ENCODE data around the gene TMEM187. TPM values are rescaled to one million over a fixed set of nuclear protein-coding genes. Genes with fewer than 3 reads are reported as not detected.

TMEM187 gene
- total and polyA plus RNA-seq, 10 of the 15 experiments (the other 5 are each of a cell fraction or from before 2014, with no cell fraction given): 0.45 to 8.5 (median 4.1) TPM

DNA sequence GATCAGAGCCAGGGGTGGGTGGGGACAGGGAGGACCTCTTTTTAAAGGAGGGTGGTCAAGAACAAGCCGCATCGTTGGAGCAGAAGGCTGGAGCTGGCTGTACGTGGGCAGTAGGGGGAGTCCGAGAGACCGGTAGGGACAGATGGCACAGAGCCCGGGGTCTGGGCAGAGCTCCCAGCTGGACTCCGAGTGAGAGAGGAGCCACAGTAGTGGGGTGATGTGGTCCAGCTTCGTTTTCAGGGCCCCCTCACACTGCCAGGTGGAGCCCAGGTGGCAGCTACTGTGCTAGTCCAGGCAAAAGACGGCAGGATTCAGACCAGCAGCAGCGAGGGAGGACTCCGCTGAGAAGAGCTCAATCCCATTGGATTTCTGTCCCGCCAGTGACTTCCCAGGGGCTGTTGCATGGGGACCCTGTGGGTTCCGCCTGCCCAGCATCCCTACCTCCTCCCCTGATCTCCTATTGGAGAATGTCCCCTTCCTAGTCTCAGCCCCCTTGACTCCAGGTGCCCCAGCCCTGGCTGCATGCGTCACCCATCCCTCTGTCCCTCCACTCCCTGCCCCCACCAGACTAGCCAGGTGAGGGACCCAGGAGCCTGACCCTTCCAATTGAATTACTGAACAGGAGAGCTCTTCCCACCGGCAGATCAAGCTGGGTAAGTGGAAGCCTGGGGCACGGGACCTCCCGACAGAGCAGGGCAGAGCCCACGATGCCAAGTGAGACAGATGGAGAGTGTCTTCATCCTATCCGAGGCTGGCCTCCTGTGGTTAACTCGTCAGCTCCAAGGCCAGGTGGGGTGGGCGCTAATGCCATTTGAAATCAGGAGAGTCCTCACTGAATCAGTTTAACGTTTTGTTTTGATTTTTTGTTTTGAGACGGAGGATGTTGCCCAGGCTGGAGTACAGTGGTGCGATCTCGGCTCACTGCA lies 49.4 kb upstream of the TMEM187 start (continued):
- TF ChIP-seq CBX5 (IDR thresholded peaks at IDR 0.05; ENCODE audit: low read depth) (no peak), GABPA (IDR thresholded peaks at IDR 0.05; ENCODE audit: low read depth) (no peak), SPI1 (IDR thresholded peaks at IDR 0.05; ENCODE audit: borderline replicate concordance, insufficient read depth, low read depth, low read length) (no peak), PAX5 (IDR thresholded peaks at IDR 0.05; ENCODE audit: borderline replicate concordance, low read depth, low read length) (no peak), POLR2A (IDR thresholded peaks at IDR 0.05; ENCODE audit: low read depth, low read length) (0 out of 2 replicates have a peak, but pooled peaks have one; percentile 0), RFX5 (IDR thresholded peaks at IDR 0.05; ENCODE audit: low read depth, low read length) (no peak), NR2F1 (conservative IDR thresholded peaks at IDR 0.05) (no peak), NRF1 (conservative IDR thresholded peaks at IDR 0.05; ENCODE audit: low read depth, low read length) (no peak), CHD2 (IDR thresholded peaks at IDR 0.05; ENCODE audit: borderline replicate concordance, low read depth, low read length) (no peak), SMC3 (IDR thresholded peaks at IDR 0.05; ENCODE audit: borderline replicate concordance, low read length) (peak; percentile 23; the same call in 1 of the 2 replicates), CBFB (IDR thresholded peaks at IDR 0.05; ENCODE audit: low read depth) (no peak)
- TF ChIP-seq, protein P1, sequence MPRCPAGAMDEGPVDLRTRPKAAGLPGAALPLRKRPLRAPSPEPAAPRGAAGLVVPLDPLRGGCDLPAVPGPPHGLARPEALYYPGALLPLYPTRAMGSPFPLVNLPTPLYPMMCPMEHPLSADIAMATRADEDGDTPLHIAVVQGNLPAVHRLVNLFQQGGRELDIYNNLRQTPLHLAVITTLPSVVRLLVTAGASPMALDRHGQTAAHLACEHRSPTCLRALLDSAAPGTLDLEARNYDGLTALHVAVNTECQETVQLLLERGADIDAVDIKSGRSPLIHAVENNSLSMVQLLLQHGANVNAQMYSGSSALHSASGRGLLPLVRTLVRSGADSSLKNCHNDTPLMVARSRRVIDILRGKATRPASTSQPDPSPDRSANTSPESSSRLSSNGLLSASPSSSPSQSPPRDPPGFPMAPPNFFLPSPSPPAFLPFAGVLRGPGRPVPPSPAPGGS (IDR thresholded peaks at IDR 0.05; ENCODE audit: borderline replicate concordance, insufficient read depth, low read depth, low read length, poor library complexity, severe bottlenecking): no peak
- TF ChIP-seq, protein P2, sequence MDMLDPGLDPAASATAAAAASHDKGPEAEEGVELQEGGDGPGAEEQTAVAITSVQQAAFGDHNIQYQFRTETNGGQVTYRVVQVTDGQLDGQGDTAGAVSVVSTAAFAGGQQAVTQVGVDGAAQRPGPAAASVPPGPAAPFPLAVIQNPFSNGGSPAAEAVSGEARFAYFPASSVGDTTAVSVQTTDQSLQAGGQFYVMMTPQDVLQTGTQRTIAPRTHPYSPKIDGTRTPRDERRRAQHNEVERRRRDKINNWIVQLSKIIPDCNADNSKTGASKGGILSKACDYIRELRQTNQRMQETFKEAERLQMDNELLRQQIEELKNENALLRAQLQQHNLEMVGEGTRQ (IDR thresholded peaks at IDR 0.05; ENCODE audit: borderline replicate concordance, low read depth, low read length): no peak
- TF ChIP-seq, protein P3, sequence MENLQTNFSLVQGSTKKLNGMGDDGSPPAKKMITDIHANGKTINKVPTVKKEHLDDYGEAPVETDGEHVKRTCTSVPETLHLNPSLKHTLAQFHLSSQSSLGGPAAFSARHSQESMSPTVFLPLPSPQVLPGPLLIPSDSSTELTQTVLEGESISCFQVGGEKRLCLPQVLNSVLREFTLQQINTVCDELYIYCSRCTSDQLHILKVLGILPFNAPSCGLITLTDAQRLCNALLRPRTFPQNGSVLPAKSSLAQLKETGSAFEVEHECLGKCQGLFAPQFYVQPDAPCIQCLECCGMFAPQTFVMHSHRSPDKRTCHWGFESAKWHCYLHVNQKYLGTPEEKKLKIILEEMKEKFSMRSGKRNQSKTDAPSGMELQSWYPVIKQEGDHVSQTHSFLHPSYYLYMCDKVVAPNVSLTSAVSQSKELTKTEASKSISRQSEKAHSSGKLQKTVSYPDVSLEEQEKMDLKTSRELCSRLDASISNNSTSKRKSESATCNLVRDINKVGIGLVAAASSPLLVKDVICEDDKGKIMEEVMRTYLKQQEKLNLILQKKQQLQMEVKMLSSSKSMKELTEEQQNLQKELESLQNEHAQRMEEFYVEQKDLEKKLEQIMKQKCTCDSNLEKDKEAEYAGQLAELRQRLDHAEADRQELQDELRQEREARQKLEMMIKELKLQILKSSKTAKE (IDR thresholded peaks at IDR 0.05; ENCODE audit: low read depth, poor library complexity, severe bottlenecking): no peak
- TF ChIP-seq, protein P4, sequence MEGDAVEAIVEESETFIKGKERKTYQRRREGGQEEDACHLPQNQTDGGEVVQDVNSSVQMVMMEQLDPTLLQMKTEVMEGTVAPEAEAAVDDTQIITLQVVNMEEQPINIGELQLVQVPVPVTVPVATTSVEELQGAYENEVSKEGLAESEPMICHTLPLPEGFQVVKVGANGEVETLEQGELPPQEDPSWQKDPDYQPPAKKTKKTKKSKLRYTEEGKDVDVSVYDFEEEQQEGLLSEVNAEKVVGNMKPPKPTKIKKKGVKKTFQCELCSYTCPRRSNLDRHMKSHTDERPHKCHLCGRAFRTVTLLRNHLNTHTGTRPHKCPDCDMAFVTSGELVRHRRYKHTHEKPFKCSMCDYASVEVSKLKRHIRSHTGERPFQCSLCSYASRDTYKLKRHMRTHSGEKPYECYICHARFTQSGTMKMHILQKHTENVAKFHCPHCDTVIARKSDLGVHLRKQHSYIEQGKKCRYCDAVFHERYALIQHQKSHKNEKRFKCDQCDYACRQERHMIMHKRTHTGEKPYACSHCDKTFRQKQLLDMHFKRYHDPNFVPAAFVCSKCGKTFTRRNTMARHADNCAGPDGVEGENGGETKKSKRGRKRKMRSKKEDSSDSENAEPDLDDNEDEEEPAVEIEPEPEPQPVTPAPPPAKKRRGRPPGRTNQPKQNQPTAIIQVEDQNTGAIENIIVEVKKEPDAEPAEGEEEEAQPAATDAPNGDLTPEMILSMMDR (IDR thresholded peaks at IDR 0.05 in 2 of 3, conservative IDR thresholded peaks at IDR 0.05 in 1 of 3; ENCODE audit: control insufficient read depth in 2 of 3, extremely low read depth in 1 of 3, insufficient read depth in 1 of 3, low read depth in 3 of 3, low read length in 3 of 3): peak; percentile 33 to 69 (median 42); a peak in 5 of 6 replicates
- TF ChIP-seq, protein P5, sequence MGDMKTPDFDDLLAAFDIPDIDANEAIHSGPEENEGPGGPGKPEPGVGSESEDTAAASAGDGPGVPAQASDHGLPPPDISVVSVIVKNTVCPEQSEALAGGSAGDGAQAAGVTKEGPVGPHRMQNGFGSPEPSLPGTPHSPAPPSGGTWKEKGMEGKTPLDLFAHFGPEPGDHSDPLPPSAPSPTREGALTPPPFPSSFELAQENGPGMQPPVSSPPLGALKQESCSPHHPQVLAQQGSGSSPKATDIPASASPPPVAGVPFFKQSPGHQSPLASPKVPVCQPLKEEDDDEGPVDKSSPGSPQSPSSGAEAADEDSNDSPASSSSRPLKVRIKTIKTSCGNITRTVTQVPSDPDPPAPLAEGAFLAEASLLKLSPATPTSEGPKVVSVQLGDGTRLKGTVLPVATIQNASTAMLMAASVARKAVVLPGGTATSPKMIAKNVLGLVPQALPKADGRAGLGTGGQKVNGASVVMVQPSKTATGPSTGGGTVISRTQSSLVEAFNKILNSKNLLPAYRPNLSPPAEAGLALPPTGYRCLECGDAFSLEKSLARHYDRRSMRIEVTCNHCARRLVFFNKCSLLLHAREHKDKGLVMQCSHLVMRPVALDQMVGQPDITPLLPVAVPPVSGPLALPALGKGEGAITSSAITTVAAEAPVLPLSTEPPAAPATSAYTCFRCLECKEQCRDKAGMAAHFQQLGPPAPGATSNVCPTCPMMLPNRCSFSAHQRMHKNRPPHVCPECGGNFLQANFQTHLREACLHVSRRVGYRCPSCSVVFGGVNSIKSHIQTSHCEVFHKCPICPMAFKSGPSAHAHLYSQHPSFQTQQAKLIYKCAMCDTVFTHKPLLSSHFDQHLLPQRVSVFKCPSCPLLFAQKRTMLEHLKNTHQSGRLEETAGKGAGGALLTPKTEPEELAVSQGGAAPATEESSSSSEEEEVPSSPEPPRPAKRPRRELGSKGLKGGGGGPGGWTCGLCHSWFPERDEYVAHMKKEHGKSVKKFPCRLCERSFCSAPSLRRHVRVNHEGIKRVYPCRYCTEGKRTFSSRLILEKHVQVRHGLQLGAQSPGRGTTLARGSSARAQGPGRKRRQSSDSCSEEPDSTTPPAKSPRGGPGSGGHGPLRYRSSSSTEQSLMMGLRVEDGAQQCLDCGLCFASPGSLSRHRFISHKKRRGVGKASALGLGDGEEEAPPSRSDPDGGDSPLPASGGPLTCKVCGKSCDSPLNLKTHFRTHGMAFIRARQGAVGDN (IDR thresholded peaks at IDR 0.05): no peak
- TF ChIP-seq, protein P6, sequence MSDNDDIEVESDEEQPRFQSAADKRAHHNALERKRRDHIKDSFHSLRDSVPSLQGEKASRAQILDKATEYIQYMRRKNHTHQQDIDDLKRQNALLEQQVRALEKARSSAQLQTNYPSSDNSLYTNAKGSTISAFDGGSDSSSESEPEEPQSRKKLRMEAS (IDR thresholded peaks at IDR 0.05; ENCODE audit: low read depth, low read length): no peak

All from GM12878 (cell line).